Fibroblast of skin of right quadriceps (primary cell): Measurements from ENCODE around the gene KCNJ3.

ENCODE experiments used
- DNase-seq: peaks from one replicate; pipeline ENCODE4 v3.0.0-alpha.2; 2013

KCNJ3 gene

DNA sequence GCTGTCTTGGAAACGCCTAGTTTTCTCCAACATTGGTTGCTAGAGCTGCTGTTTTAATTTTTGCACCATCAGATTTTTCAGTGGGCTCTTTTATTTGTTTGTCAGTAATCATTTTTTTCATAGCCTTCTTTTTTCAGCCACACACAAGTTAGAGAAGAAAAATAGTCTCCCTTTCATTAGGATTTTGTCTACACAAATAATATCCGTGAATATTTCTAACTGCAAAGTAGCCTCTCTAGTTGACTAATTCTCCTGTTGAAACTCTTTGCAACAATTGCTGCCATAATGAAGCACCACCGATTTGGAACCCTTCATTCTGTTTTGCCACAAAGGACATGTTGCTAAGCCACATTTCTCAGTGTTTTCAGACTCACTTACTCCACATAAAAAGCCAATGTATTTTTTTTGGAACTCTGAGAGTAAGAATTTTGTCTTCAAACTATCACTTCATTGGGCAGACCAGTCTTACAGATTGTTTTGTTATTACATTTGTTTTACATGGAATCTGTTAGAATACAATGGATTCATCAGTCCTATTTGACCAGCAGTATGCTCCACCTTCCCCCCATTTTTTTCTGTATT, 9.6 kb downstream of the KCNJ3 start:
- DNase-seq: no peak

DNA sequence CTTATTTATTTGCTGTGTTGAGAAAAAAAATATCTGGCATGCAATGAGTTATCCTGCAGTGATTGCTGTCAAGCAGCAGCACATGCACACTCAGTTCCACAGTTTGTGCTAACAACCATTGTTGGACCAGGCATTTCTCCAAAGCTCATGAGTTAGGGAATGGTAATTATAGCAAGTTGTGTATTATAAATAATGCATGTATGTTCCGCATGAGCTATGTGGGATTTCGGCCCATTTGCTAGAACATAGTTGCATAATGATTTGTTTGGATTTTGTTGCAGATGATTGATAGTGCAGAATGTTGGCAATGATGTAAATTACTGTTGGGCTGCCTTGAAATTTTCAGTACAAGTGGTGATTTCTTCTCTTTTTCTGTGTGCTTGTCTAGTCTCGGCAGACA, 10.7 kb downstream of the KCNJ3 start:
- no peak for DNase-seq

DNA sequence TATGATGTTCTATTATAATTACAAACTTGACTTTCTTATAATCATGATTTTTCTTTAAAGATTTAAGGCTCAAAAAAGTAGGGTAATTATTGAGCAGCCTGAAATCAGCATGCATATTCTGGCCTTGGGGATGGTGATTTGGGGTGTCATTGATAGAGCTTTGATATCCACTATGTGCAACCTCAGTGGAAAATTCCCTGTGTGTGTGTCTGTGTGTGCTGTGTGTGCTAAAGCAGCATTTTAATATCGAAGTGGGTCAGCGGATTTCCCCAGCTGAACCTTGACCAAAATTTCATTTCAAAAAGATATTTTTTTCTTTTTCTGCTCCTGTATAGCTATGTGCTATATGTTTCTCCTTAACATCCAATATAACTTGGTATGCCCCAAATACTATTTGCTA, 11.6 kb downstream of the KCNJ3 start:
- no peak for DNase-seq

DNA sequence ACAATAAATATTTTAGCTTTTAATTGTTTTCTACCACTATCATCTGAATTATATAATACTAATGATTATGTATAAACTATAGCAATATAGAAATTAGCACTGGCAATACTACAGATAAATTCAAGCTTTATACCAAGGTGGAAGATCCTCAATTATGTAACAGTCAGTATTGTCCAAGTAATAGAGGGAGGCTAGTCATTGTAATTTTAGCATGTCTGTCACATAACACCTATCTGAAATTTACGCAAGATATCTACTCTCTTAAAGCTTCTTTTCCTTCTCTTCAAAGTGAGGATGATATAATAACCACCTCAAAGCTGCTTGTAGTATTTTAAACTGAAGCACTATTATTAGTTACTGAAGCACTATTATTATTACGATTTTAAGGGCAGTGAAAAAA, 12.2 kb downstream of the KCNJ3 start:
- DNase-seq: no peak

DNA sequence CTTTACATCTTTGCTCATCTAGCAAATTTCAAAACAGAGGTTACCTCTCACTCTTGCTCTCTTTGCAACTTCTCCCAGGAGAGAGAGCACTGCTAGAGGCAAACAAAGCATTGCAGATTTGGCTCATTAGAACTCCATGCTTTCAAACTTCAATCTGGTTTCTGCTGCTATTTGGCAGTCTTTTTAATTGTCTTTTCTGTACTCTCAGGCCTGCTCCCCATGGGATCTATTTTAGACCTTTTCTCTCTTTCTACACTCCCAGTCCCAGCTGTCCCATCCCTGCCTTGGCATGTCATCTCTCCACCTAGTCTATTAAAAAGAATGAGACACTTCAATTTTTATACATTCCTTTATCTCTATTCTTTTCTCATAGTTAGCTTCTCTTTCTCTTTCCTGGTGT, 15.2 kb downstream of the KCNJ3 start:
- DNase-seq: no peak

DNA sequence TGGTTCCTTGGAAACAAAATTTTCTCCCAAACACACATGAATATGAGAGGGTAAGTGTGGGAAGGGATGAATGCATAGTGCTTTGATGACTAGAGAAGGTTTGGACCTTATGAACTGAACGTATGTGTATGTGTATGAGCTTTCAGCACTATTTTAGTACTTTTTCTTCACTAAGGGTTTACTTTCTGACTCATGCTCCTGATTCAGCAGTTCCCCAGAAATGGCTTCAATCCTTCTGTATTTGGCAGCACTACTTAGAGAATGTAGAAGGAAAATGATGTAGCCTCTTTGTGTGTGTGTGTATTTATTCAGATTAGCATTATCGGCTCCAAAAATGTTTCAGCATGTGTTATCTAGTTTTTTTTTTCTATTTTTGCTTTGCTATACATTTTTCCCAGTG, 22.2 kb downstream of the KCNJ3 start:
- DNase-seq: peak; percentile 31

DNA sequence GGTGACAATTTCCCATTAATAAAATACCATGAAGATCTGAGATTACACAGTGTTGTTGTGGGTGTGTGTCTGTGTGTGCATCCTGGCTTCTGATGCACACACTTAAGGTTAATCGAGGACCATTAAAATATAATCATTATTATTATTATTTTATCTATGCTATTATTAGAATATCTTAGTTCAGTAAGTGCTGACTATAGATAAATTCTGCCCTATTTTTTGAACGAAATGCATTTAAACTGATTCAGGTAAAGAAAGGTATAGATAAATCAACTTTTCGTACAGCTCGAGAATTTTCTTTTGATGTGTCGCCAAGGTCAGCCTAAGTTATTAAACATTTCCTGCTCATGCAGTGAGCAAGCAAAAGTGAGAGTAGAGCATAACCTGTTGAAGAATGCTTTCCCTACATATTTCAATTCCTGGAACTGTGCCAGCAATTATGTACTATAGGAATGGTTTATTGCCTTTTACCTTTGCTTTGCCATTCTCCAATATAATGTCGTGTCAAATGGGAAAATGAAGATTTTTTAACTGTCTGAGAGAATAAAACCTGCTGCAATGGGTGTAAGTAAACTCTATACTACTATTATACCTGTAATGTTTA, 25.8 kb downstream of the KCNJ3 start:
- no peak for DNase-seq

DNA sequence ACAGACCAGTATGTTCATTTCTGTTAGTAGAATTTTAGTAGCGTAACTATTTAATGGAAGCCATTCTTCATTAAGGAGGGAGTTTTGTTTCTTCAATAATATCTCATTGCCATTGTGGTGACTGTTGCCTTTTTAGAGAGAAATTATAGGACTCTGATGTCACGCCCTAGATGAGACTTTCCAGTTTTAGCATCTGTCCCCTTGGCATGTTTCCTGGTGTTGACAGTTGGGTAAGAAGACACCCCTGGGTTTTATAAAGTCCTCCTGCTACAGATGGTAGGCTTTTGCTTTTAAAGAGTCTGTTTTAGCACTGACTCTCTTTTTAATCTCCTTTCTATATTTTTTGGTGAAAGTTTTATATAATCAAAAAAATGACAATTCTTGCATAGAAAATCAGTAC, 41.9 kb downstream of the KCNJ3 start:
- no peak for DNase-seq

DNA sequence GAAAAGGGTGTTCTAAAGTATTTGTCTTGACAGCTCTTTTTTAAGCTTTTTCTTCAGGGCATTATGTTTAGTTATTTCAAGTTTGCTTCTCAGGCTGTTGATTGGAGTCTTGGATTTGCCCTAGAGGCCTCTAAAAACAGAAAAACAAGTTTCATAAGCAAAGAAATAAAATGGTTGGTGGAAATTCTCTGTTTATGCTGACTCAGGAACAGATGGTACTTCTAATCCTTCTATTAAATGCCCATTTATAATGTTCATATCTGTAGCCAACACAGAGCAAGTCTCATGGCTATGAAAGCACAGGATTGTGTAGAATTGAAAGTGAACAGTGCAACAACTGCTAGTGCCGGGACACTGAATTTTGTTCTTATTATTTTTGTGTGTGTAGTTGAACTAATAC, 60.4 kb downstream of the KCNJ3 start:
- DNase-seq: no peak

DNA sequence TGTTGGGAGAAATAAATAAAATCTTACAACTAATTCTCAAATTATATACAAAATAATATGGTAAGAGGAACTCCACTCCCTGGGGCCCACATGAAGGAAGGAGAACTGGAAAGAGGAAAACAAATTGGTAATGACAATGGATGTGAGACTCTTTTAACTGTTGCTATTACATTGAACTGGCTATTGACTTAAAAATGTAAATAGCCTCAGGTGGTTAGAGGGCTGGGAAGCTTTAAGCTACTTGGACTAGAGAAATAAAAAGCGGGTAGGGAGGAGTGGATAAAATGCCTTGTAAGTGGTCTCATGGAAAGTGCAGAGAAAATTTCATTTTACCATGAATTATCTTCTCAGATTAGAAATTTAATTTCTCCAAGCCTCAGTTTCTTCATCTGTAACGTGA, 64.1 kb downstream of the KCNJ3 start:
- DNase-seq: no peak

DNA sequence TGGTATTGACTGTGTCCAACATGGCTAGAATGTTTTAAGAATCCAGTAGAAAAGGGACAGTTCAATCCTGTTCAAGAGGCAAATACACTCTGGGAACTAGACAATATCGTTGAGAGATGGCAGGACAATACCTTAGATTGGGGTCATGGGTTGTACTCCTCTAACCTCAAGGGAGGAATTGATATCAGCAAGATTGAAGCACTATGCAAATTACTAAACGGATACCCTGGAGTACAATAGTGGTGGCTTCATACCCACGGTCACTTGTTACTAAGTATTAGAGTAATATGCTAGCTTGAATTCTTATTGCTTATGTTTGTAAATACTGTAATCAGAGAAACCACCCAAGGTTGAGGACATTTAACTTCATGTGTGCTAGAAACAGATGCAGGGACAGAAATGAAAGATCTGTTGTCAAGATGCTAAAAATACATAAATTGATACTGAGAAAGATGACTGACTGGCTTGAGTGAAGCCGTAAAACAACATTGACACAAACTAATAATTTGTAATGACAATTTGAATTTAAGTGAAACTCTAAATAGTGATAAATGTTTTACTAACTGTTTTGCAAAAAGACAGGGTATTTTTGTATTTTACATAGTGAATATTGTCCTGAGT, 73.3 kb downstream of the KCNJ3 start:
- no peak for DNase-seq

DNA sequence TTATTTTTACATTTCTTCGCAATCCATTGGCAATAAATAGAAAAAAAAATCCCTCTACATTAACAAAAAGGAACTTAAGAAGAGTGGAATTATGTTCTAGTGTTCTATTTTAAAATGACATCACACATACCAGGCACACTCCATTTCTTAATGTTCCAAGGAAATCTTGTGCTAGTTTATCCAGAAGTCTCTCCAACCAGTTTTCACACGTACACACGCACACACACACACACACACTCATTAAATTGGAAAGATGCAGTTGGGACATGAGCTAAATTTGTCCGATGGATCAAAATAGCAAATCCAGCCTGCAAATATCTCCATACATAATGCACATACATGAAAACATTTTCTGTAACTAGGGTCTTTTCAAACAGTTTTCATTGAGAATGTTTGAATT, 78.3 kb downstream of the KCNJ3 start:
- DNase-seq: no peak

DNA sequence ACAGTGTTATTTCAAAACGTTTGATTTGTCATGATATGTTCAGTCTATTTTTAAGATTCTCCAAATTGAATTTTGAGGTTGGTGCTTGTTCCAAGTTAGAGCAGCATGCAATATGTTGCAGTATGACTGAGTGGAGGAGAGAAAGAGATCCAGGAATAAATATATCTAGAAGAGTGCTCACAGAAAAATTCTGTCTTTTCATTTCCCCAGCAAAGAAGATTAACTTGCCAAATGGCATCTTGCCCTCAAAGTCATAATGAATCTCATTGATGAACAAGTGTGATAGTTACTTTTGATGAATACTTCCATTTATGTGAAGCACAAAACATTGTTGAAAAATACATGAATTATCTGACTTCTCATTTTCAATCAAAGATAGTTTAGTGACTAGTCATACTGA, 95.9 kb downstream of the KCNJ3 start:
- no peak for DNase-seq

DNA sequence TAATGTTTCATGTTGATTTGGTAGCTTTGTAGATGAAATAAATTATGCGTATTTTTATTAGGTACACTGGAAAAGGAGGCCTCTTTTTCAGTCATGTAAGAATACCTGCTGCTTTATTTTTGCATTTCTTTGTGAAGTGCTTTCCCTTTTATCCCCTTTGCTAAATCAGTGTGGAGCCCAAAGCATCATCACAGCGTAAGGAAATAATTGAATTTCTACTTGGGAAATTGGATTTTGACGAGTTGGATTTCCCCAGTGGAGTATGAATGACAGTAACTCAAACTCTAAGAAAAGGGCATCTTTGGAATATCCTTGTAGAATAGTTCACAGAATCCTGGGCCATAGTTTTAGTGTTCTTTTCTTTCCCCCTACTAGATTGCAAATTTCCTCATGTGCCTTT, 97.2 kb downstream of the KCNJ3 start:
- no peak for DNase-seq

DNA sequence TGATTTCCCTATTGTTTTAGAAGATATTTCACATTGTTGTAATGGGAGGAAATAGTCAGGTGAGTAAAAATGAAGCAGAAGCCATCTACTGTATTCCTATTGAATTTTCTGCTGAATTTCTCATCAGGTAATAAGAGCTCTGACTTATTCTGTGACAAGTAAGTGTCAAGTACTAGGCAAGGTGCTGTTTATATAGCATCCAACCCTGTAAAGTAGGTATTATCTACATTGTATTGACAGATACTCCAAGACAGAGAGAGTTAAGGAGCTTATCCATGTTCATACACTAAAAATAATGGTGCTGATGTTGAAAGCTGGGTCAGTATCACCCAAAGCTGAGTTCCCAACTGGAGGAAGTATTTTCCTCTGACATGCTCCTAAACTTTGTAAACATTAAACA, 106.0 kb downstream of the KCNJ3 start:
- no peak for DNase-seq

DNA sequence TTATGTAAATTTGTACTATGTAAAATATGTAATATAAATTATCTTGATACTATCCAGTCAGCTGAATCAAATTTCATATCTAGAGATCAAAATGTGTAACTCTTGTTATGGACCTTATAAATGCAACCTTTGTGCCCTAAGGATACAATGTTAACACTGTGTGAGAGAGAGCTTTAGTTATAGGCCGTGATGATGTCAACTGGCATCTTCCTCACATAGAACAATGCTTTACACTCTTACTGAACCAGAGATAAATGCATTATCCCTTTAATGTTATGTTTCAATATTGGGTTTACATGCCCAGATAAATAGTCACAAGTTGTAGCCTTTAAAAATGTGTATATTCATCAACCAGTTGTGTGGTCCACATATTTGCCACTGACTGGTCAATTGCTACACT, 115.1 kb downstream of the KCNJ3 start:
- DNase-seq: no peak

DNA sequence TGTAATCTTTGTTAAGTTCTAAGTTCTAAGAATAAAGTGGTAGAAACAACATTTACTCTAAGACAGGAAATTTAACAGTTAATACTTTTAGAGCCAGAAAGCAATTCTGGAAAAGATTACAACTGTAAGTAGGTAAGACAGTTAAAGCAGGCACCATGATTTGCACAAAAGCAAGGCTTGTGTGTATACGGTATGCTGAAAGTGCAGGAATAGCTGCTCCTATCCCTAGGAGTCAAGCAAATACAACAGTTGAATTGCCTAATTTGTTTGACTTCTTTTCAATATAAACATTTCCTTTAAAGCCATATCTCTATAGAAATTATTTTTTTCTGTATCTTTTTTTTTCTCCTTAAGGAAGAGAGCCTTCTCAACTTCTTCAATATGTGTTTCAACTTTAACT, 116.4 kb downstream of the KCNJ3 start:
- DNase-seq: no peak

DNA sequence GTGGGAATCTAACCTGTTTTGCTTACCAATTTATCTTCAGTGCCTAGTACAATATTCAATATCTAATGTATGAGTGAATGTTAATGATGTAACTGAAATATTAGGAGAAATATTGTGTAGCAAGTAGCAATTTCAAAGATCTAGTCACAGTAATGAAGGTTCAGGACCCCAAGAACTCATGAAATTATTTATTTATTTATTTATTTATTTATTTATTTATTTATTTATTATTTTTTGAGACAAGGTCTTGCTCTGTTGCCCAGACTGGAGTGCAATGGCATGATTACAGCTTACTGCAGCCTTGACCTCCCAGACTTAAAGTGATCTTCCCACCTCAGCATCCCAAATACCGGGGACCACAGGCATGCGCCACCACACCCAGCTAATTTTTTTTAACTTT, 126.9 kb downstream of the KCNJ3 start:
- no peak for DNase-seq

DNA sequence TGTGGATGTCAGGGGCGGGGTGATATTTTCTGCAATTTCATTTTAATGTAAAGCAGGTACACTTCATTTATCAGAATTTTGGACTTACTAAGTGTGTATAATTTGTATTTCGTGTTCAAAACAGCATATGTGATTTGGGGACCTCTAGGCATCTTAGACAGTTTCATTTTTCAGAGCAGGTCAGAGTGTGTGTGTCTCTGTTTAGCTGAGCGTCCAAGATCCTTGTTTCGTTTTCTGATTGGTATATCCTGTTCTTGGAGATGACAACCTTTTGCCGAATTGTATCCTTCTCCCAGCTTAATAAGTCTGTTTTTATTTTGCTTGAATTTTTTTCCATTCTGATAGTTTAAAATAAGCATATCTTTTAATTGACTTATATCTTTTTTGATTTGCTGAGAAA, 128.3 kb downstream of the KCNJ3 start:
- no peak for DNase-seq

DNA sequence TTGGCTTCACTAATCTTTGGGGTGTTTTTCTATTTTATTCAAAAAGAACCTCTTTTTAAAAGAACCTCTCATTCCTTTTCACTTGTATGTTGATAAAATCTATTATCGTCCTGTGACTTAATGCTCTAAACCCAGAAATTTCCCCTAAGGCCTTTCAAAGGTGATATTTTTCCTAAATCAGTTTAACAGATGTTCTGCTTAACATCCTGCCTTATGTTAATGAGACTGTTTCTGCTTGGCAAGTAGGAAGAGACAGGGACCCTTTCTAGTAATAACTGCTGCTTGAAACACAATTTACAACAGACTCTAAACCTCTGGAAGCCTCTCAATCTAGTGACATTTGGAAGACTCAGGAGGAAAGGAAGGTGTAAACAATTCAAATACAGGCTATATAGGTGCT, 128.8 kb downstream of the KCNJ3 start:
- DNase-seq: no peak

DNA sequence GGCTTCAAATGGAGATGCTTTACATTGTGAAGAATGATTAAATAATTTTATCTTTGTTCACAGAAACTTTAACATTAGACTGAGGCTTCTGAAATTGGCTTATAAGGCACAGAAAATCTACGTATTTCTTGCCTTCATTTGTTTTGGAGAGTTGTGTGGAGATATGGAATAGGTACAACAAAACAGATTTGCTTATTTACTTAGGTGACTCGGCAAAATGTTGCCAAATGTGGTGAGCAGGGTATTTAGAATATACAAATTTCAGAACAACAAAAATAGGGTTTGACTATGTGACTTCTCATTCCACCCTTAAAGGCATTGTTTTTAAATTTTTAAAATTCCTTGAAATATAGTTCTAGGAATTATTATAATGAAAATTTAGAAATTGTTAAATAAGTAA, 134.2 kb downstream of the KCNJ3 start:
- DNase-seq: no peak

DNA sequence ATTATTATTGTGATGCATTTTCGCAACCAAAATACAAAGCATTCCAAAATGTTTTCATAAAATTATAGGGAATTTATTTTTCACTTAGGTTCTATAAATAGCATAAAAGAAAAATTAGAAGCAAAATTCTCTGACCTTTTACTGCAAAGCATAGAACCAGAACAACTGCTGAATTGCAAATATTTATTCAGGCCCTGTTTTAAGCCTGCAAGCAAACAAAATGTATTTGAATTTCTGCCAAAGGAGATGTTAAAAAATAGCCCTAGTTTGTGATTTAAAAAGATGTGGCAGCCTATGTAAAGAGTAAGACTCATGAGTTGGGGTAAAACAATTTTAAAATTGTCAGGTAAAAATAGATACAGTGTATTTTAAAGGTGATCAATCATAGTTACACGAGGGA, 138.1 kb downstream of the KCNJ3 start:
- no peak for DNase-seq

DNA sequence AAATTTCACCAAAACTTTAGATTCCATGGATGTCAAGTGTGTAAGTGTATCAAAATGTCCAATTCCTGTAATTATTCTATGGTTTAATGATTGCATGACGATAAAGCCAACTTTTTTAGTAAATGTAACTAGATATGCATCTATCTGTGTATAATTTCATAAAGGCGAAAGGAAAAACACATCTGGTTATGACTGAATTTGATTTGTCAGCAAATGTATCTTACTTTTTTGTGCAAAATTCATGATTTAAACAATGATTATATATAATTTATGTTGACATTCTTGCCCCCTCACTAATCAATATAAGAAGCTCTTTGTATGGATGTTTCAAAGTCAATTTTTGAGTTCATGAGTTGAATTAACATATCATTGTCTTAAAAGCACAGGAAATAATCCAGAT, 138.5 kb downstream of the KCNJ3 start:
- no peak for DNase-seq

DNA sequence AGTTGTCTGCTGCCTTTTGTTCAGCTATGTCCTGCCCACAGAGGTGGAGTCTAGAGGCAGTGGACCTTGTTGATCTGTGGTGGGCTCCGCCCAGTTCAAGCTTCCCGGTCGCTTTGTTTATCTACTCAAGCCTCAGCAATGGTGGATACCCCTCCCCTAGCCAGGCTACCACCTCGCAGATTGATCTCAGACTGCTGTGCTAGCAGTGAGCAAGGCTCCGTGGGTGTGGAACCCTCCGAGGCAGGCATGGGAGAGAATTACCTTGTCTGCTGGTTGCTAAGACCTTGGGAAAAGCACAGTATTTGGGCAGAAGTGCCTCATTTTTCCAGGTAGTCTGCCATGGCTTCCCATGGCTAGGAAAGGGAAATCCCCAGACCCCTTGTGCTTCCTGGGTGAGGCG, 146.0 kb downstream of the KCNJ3 start:
- no peak for DNase-seq

DNA sequence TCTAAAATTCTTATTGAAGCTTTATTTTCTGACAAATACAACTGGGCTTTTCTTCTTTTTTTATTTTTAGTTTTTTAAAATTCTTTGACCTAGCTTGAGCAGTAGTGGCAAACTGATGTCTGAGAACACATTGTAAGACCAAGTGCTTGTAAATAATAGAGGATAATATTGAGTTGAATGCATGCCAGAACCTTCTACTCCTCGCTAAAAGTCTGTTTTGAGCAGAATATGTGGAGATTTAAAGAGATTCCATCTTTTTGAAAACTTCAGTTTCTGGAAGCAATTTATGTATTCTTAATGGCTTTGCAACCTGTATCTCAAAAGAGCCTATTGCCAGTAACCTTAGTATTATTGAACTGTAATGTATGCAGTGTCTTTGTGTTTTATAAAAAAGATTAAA, 148.3 kb downstream of the KCNJ3 start:
- DNase-seq: no peak
